K562 (cell line): Measurements from ENCODE around the gene RANGAP1.

Experiments used
- CAMTA2 ChIP-seq: fragments of 250-450 bp; sonication (Bioruptor Pico); conservative IDR thresholded peaks from 2 replicates; pipeline ENCODE4 v1.5.1; 2022
- CTCF ChIP-seq, 3 experiments: IDR thresholded peaks in 2 of 3; conservative IDR thresholded peaks in 1 of 3; 2 replicates each; pipeline ENCODE4 v1.5.1; 2011 to 2012; ENCODE audit warnings: low read length in 3 of 3, mild to moderate bottlenecking in 3 of 3, control low read depth in 2 of 3, improper control_type of control experiment in 1 of 3, inconsistent platforms in 1 of 3, low read depth in 1 of 3, mixed read lengths in 1 of 3, moderate library complexity in 1 of 3; ENCODE audit not compliant: insufficient read depth in 2 of 3
- E4F1 ChIP-seq: fragments of 250-450 bp; sonication (Bioruptor Pico); IDR thresholded peaks from 2 replicates; pipeline ENCODE4 v1.5.0; 2021; ENCODE audit warnings: mild to moderate bottlenecking, borderline replicate concordance
- FOXM1 ChIP-seq, 2 experiments: fragments of 450-650 bp in 1 of 2; sonication (generic) in 1 of 2; formaldehyde crosslinking in 1 of 2; IDR thresholded peaks; 2 replicates each; pipeline versions ENCODE4 v1.6.1 to v1.9.0; 2017 to 2022; ENCODE audit warnings: low read depth in 2 of 2, mild to moderate bottlenecking in 2 of 2, missing genetic modification reagents in 1 of 2, moderate library complexity in 1 of 2
- GABPA ChIP-seq: fragments of 200-800 bp; sonication (Bioruptor generic); conservative IDR thresholded peaks from 2 replicates; pipeline ENCODE4 v1.6.1; 2016; ENCODE audit warnings: low read depth, missing genetic modification characterization, missing compliant biosample characterization
- IRF9 ChIP-seq: fragments of 450-650 bp; IDR thresholded peaks from 2 replicates; pipeline ENCODE4 v1.6.1; 2016; ENCODE audit warnings: missing biosample characterization, missing genetic modification characterization
- NCOA6 ChIP-seq: fragments of 450-650 bp; IDR thresholded peaks from 2 replicates; pipeline ENCODE4 v1.6.1; 2017; ENCODE audit warnings: mild to moderate bottlenecking
- POLR2A ChIP-seq: fragments of 450-650 bp; conservative IDR thresholded peaks from 2 replicates; pipeline ENCODE4 v1.6.1; 2016
- REST ChIP-seq, 2 experiments: fragments of 450-650 bp; formaldehyde crosslinking in 1 of 2; IDR thresholded peaks; 2 replicates each; pipeline versions ENCODE4 v1.4.0 to v1.6.1; 2014 to 2020; ENCODE audit warnings: mild to moderate bottlenecking in 2 of 2, borderline replicate concordance in 1 of 2, low read depth in 1 of 2
- SNIP1 ChIP-seq: fragments of 450-650 bp; IDR thresholded peaks from 2 replicates; pipeline ENCODE4 v1.7.1; 2017; ENCODE audit warnings: low read depth, mild to moderate bottlenecking
- YY1 ChIP-seq, 3 experiments: IDR thresholded peaks; 2 replicates each; pipeline ENCODE4 v1.6.1; 2011; ENCODE audit warnings: low read length in 2 of 3, mild to moderate bottlenecking in 2 of 3, moderate library complexity in 2 of 3, borderline replicate concordance in 1 of 3, control low read depth in 1 of 3, low read depth in 1 of 3; ENCODE audit not compliant: insufficient read depth in 3 of 3, insufficient replicate concordance in 2 of 3, control insufficient read depth in 1 of 3, insufficient read length in 1 of 3; ENCODE audit errors: extremely low read depth in 1 of 3
- ZNF143 ChIP-seq: sonication (generic); formaldehyde crosslinking; IDR thresholded peaks from 2 replicates; pipeline ENCODE4 v1.9.0; 2022; ENCODE audit warnings: mild to moderate bottlenecking, missing genetic modification reagents
- ZNF740 ChIP-seq, 3 experiments: fragments of 200-800 bp in 1 of 3; sonication (Bioruptor generic) in 1 of 3; sonication (generic) in 1 of 3; formaldehyde crosslinking in 1 of 3; IDR thresholded peaks; 2 replicates each; pipeline versions ENCODE4 v1.6.1 to v1.8.0; 2016 to 2022; ENCODE audit warnings: mild to moderate bottlenecking in 2 of 3, missing compliant biosample characterization in 2 of 3, missing genetic modification characterization in 2 of 3, missing genetic modification reagents in 1 of 3

- TF ChIP-seq GABPA (tag) (no peak), ZNF740 (CRISPR knock-in tag; IDR thresholded peaks at IDR 0.05) (no peak), ZNF740 (tag; IDR thresholded peaks at IDR 0.05) (no peak), IRF9 (tag) (no peak), ZNF143 (CRISPR knock-in tag) (no peak), CTCF (IDR thresholded peaks at IDR 0.05 in 2 of 3, conservative IDR thresholded peaks at IDR 0.05 in 1 of 3; ENCODE audit: insufficient read depth in 2 of 3, low read depth in 1 of 3, low read length in 3 of 3) (no peak), E4F1 (no peak), SNIP1 (no peak), REST (IDR thresholded peaks at IDR 0.05; ENCODE audit: borderline replicate concordance) (no peak), REST (CRISPR knock-in tag; IDR thresholded peaks at IDR 0.05; ENCODE audit: low read depth) (no peak), POLR2A (no peak), CAMTA2 (CRISPR knock-in tag) (no peak), YY1 (IDR thresholded peaks at IDR 0.05; ENCODE audit: borderline replicate concordance in 1 of 3, control insufficient read depth in 1 of 3, extremely low read depth in 1 of 3, insufficient read depth in 3 of 3, insufficient read length in 1 of 3, insufficient replicate concordance in 2 of 3, low read depth in 1 of 3, low read length in 2 of 3) (no peak), NCOA6 (no peak), FOXM1 (IDR thresholded peaks at IDR 0.05; ENCODE audit: low read depth) (no peak), FOXM1 (CRISPR knock-in tag; IDR thresholded peaks at IDR 0.05; ENCODE audit: low read depth) (no peak)
Observed at GRCh38 chr22:41290262-41291221, 4.6 kb upstream of the RANGAP1 start.
